NK-92 (cell line): ENCODE data around the gene PRL.

Experiments
- DNase-seq: peaks from one replicate; lab custom pipeline; 2025; ENCODE audit not compliant: unreplicated experiment; lab: John Stamatoyannopoulos, UW

Gene PRL

GRCh38 chr6:22295145-22295544, 1.7 kb downstream of the PRL start:
- no peak for DNase-seq

GRCh38 chr6:22294301-22294700, 2.5 kb downstream of the PRL start:
- DNase-seq = no peak

GRCh38 chr6:22290045-22290444, 6.8 kb downstream of the PRL start:
- no peak for DNase-seq

GRCh38 chr6:22288721-22289120, 8.1 kb downstream of the PRL start:
- DNase-seq = no peak

- DNase-seq = no peak
These were observed 12.2 kb downstream of the PRL start for GRCh38 chr6:22284666-22285065.

- no peak for DNase-seq
These were observed 15.3 kb downstream of the PRL start for GRCh38 chr6:22281341-22282085.

GRCh38 chr6:22279427-22279826, 17.4 kb downstream of the PRL start:
- no peak for DNase-seq

GRCh38 chr6:22271081-22271480, 25.8 kb downstream of the PRL start:
- no peak for DNase-seq

- no peak for DNase-seq
These were observed 33.1 kb downstream of the PRL start for GRCh38 chr6:22263748-22264147.

- DNase-seq = no peak
These were observed 42.0 kb downstream of the PRL start for GRCh38 chr6:22254886-22255285.

GRCh38 chr6:22253955-22254655, 42.7 kb downstream of the PRL start:
- DNase-seq = no peak

GRCh38 chr6:22251348-22251747, 45.5 kb downstream of the PRL start:
- DNase-seq = no peak

GRCh38 chr6:22250486-22250885, 46.4 kb downstream of the PRL start:
- DNase-seq = no peak

- no peak for DNase-seq
These were observed 47.0 kb downstream of the PRL start for GRCh38 chr6:22249711-22250350.

GRCh38 chr6:22248513-22249308, 48.1 kb downstream of the PRL start:
- no peak for DNase-seq

GRCh38 chr6:22247916-22248482, 48.8 kb downstream of the PRL start:
- no peak for DNase-seq

- no peak for DNase-seq
These were observed 56.8 kb downstream of the PRL start for GRCh38 chr6:22240025-22240424.

GRCh38 chr6:22239261-22239921, 57.4 kb downstream of the PRL start:
- no peak for DNase-seq

- DNase-seq = no peak
These were observed 58.0 kb downstream of the PRL start for GRCh38 chr6:22238861-22239260.

- no peak for DNase-seq
These were observed 59.3 kb downstream of the PRL start for GRCh38 chr6:22237526-22237925.
